ENCODE measurements around the gene EEFSEC.

GRCh38 chr3:128180913-128181312, 27.6 kb downstream of the EEFSEC start:
- TF ChIP-seq POLR2A (IDR thresholded peaks at IDR 0.05) (no peak), CTCF (IDR thresholded peaks at IDR 0.05) (no peak)
